ELR (cell line): ENCODE results near the gene CCDC184.
"Not testable (repeated sequence)": the region's sequence is repeated elsewhere in the genome, so short reads cannot be mapped to it uniquely, and the experiment has no call there.

ENCODE experiments used
- DNase-seq: peaks from one replicate; pipeline ENCODE4 v3.0.0-alpha.2; 2015; ENCODE audit warnings: low read depth

CCDC184 gene

DNA sequence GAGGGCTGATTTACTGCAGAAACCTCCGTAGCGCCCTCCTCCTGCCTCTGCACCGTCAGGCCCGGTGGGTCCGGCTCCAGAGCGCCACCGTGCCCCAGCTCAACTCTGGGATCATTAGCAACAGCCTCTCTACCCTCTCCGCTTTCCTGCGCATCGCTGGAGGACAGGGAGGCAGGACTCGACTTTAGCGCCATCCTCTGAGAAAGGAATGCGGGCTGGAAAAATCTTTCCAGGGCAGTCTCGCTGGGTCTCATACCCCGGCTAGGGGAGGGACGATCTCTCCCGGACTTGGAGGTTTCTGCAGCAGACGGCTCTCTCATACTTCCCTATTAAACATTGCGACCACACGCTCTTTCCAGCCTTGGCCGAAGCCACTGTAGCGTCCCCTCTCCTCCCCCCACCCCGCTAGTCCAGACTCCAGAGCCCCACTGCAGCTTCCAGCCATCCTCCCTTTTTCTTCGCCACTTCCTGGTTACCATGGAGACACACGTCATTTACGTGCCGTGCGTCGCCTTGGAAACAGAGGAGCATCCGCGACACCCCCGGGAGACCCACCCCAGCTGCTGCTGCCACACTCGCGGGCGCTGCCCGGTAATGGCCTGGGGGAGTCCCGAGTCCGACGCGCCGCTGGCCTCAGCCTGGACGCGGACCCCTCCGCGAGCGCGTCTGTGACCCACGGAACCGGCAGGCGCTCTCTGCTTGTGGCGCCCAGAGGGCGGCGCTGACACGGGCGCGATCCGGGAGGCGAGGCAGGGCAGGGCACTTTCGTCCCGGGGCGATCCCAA lies at the start of gene CCDC184:
Gene CCDC184, plus strand, starts transcription at position 554 of the 785 bp plus-strand sequence. CDS start 479 bp downstream, outside the sequence.
- peak; percentile 85 for DNase-seq

DNA sequence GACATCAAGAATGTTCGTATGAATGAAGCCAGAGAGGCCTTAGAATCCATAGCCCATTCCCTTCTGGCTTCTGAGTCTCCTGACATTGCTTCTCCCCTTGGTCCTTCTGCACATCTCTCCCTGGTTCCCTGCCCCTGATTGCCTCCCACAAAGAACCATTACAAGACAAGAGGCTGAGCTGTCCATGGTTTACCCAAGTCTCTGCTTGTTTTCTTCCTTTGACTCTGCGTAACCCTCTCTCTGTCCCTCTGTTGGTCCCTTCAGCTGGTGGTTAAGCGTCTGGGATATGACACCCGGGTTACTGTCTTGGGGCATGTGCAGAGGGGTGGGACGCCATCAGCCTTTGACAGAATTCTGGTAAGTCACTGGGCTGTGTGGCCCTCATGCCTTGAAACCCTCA lies 48.4 kb upstream of the CCDC184 start:
- no peak for DNase-seq

DNA sequence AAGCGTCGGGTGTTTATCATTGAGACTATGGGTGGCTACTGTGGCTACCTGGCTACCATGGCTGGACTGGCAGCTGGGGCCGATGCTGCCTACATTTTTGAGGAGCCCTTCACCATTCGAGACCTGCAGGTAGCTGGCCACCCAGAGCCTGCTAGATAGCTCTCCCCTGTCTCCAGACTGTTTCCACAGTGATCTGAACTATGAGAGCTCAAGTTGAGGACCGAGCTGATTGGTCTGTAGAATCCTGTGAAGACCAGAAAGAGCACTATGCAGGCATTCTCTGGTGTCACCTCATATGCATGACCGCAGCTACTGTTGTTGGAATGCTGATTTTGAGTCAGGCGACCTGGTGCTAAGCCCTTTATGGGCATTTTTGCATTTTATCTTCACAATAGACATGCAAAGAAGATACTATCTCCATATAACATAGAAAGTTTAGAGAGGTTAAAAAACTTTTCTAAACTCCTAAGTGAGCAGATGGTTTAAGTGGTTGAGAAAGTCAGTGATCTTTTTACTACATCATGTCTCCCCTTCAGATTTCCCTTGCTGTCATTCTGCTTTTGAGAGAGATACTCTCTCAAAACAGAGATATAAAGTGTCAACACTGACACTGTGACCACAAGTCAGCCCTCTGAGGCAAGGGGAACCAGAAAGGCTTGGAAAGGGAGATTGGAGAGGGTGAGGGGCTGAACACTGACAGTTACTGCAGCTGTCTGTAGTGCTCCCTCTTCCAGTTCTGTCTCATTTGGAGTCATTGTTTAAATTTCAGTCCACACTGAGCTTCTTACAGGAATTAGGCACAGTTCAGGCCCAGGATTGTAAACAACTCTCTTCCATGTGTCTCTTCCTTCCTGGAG lies 40.4 kb upstream of the CCDC184 start:
- DNase-seq, result no peak

DNA sequence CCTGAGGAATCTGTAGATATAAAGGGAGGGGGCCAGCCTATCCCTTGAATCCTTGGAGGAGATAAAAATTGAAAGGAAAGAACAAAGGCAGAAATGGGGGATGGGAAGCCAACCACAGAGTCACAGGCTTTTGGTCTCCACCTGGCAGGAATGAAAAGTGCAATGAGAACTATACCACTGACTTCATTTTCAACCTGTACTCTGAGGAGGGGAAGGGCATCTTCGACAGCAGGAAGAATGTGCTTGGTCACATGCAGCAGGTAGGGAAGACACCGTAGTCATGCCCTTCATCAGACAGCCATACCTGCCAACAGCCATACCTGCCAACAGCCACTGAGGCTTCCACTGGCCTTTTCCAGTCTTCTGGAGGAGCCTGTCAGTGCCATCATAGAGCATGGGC lies 39.5 kb upstream of the CCDC184 start:
- no peak for DNase-seq

DNA sequence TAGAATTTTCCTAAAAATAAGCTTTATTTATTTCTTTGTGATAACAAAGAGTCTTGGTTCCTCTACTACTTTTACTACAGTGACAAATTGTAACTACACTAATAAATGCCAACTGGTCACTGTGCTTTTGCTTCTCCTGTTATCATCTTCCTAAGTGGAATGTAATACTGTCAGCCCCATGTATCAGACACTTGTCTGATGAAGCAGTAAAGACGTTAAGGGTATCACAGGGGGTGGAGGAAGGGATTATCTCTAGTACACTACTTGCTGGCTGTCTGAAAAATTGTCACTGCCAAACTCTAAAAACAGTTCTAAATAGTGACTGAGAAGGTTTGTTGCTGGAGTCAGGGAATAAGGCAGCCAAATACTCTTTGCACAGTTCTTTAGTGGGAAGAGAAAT lies 37.5 kb upstream of the CCDC184 start:
- no peak for DNase-seq

DNA sequence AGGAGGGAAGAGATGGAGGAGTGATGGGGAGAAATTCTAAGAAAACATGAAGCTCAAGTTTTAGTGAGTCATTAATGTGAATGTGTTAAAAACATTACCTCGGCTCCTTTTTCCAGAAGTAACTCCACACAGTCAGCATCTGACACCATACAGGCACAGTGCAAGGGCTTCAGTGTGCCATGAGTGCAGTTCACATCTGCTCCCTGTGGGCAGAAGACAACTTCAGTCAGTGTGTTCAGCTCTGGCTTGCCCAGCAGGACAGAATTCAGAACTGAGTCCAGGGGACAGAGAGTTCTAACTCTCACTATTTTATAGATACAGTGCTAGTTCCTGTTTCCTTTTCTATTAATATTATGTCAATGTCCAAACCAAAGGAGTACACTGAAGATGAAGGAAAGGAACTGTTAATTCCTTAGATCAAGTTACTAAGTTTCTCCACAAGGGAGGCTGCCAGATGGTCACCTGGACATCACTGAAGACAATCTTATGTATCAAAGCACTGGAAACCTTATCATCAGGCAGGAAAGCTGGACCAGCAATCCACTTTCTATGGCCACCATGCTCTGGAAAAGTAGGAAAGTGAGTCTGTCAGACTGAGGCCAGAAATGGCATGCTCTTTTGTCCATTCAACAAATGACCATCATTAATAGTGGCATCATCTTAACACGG lies 32.2 kb upstream of the CCDC184 start:
- no peak for DNase-seq

DNA sequence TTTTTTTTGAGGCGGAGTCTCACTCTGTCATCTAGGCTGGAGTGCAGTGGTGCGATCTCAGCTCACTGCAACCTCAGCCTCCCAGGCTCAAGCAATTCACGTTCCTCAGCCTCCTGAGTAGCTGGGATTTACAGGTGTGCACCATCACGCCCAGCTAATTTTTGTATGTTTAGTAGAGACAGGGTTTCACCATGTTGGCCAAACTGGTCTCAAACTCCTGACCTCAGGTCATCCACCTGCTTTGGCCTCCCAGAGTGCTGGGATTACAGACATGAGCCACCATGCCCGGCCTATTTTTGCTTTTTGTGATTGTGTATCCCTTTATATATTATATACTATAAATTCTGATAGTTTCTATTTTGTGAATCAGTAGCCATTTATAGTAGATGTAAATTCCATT lies 27.7 kb upstream of the CCDC184 start:
- not testable (repeated sequence) for DNase-seq

DNA sequence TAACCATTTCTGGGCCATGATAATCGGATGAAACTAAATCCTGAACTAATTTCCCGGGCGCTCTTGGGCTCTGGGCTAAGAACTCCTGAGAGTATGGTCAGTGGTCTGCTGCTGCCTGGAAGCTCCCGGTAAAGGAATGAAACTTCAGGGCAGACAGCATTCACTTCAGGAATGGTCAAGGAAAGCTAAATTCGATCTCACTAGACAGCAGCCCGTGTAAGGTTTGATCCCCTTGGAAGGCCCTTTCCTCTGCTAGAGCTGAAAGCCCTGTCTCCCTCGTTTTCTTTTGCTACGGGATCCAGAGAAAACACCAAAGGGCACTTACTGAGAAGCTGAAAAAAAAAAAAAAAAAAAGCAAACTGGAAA lies 26.8 kb upstream of the CCDC184 start:
- DNase-seq, result no peak

DNA sequence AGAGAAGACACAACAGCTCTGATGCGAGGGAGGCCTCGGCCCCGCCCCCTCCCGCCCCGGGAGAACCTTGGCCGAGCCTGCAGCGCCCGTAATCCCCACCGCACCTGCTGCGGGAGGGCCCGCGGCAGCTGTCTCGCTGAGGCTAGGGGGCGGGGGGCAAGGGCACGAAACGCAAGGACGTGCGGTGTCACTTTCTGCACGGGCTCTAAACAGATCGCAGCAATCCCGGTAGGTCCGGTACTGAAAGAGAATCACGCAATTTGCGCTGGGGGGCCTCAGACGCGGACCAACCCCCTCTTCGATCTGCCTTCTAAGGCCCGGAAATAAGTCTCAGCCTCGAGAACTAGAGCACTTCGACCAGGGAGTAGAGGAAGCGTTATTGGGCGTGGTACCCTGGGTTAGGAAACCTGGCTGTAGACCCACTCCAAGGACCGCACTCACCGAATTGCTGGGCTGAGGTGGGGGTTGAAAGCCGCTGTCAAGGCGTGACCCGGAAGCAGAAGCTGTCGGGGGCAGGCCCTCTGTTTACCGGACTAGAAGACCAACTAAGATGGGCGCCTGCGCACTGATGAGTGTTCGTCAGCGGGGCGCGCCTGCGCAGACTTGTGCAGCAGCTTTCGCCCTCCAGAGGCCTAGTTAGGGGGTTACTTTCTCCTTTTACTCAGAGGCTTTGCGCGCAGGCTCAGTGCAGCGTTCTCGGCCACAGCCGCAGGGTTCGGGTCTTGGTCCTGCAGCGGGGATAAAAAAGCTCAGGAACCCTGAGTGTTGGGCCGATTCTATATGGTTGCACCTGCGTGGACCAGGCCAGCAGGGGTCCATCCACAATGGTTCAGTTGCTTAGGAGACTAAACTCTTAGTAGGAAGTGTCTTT lies 26.2 kb upstream of the CCDC184 start, which contains the start of gene ASB8:
Gene ASB8, minus strand, starts transcription at position 498 of the 871 bp plus-strand sequence. CDS start 4,019 bp downstream, outside the sequence.
- DNase-seq, result peak; percentile 98

DNA sequence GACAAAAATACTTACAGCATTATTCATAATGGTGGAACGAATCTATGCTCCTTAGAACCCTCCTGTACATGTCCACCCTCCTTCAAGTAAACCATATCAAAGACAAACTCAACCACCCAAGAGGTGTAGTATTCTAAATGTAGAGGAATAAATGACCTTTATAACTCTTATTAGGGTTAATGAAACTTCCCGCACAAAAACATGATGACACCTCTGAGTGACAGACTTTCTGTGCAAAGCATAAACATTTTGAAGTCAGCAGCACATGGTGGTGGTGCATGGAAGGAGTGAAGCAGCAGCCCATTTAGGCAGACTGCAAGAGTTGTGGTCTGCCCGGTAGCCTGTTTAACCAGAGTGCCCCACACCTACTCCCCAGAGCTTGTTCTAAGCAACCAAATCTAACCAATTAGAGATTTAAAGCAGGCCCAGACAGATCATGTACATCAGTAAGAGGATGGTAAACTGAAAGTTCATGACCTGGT lies 25.5 kb upstream of the CCDC184 start:
- DNase-seq, result no peak

DNA sequence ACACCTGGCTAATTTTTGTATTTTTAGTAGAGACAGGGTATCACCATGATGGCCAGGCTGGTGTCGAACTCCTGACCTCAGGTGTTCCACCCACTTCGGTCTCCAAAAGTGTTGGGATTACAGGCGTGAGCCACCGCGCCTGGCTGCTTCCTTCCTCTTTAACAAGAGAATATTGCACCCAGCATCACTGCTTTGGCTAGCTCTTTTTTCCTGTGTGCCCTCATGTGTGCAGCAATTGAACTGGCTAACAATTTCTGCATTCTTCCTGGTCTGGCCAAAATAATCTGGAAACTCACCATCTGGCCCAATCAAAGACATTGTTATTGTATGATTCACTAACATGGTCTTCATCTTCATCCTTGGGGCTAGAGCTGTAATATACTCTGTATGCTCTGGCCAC lies 23.4 kb upstream of the CCDC184 start:
- no peak for DNase-seq

DNA sequence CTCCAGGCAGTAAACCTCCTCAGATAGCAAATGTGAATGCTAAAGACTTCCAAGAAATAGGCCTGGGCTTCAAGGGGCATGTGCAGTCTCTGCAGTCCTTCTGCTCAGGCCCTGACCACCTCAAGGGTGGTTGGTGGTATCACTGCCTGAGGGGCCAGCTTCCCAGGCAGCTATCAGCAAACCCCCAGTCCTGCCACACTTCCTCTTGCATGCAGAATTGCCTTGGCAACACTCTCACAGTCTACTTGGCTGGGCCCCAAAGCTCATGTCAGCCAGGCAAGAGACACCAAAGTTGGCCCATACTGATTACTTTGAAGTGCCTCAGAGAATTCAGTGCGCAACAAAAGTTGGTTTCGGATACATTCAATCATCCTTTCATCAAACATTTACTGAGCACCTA lies 22.6 kb upstream of the CCDC184 start:
- DNase-seq, result no peak

DNA sequence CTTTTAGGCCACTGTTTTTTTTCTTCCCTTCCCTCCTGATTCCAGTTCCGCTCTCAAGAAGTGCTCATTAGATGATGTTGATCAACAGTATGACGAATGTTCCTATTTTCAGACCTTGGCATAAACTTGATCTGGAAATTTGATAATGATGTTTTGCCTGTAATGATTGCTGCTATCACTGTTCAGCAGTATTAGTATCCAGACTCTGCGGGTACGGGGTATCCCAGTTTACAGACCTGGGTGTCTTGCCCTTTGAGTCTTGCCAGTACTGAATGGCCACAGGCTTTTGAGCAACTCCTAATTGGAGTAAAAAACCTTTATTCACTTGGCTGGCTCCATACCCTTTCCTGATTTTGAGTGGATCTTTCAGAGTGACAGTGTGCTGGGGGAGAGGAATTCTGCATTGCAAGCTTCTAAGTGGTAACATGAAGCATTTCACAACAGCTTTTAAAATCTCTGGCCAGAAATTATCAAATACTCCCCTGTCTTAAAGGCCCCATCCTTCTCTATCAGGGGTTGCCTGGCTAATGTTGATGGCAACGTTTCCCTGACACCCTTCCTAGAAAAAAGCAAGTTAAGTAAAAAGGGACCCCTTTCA lies 20.2 kb upstream of the CCDC184 start:
- no peak for DNase-seq

DNA sequence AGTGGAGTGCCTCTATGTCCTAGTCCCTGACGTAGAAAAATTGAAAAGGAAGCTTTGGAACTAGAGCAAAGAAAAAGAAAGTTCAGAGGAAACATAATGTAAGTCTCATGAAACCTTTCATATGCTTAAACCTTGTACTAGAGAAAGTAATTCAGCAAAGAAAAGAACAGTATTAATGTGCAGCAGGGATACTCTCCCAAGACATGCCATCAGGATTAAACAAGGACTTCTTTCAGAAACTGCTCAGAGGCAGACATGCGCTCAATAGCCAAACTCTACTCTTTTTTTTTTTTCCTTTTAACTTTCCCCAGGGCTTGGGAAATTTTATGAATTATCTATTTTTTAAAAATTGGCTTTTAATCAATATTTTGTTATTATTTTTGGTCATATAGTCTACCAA lies 19.0 kb upstream of the CCDC184 start:
- DNase-seq, result no peak

DNA sequence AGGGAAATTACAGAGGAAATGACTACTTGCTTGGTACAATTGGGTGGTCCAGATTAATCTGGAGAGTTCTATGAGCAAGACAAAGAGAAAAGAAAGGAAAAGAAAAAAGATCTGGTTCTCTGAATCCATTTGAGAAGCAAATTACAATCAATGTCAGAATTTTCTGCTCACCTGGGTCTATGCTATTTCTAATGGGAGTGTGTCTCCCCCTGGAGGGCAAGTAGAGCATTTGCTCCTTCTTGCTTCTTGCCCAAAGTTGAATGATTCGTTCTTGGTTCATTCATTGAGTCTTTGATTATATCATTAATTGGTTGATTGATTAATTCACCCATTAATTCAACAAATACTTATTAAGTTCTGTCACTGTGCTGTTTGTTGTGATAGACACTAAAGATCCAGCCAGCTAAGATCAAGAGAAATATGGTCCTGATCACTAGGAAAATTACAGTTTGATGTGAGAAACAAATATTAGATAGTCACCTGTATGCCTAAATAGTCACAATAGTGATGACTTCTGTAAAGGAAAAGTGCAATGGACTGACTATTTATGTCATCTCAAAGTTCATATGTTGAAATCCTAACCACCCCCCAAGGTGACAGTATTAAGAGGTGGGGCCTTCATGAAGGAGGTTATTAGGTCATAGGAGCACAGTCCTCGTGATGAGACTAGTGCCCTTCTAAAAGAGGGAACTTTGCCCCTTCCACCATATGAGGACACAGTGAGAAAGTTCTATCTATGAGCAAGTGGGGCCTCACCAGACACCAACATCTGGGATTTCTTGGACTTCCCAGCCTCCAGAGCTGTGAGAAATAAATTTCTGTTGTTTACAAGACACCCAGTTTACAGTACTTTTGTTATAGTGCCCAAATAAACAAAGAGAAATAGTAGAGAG lies 18.1 kb upstream of the CCDC184 start:
- DNase-seq, result peak; percentile 70

DNA sequence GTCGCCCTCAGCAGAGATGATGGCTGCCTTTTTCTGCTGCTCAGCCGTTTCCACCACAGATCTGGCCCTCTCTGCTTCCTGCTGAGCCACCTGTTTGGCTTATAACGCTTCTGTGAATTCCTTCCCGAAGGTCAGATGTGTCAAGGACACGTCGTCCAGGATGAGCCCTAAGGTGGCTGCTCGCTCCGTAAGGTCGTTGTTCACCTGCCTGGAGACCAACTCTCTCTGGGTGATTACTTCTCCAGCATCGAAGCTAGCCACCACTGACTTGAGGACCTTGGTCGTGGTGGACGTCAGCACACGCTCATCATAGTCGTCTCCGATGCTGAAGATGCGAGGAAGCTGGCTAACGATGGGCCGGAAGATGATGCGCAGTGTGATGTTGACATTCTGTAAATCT lies 14.4 kb upstream of the CCDC184 start:
- no peak for DNase-seq

DNA sequence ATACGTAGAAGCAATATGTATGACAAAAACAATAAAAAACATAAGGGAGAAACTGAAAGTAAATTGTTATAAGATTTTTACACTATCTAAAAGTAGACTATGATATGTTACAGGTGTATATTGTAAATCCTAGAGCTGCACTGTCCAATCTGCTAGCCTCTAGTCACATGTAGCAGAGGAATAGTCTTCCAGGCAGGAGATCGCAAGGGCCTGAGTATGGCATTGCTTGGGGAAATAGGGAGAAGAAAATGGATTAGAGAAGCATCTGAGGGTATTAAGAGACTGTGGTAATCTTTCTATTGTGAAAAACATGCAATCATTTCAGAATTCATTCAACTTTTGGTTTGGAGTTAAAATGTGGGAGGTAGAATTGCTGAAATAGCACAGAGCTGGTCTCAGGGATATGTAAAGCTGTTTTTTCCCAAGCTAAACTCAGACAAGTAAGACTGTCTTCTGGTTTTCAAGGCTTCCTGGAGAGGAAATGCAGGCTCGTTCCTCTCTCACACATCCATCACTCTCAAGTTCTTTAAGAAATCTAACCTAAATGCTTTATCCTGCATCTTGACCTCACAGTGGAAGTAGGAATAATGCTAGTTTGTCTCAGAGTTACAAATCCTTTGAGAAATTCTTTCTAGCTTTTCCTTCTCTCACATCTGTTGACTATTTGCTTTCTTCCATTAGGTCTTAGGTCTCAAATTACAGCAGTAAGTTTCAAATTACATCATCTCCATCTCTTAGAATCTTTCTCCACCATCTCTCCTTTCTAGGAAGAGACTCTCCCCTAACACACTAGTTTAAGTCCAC lies 7.6 kb upstream of the CCDC184 start:
- no peak for DNase-seq

DNA sequence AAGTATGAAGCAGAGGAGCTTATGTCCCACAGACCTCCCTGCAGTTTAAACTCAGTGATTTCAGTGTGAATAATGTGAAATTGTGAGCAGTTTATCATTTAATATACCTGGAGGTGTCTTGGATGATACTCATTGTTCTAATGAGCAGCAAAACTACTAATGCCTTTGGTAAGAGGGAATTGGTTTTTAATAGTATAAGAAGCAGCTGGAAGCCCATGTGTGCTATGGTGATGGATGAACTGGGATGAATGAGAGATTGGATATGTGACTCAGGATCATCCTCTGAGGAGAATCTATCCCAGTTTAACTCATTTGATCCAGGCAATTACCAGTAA lies 7.1 kb upstream of the CCDC184 start:
- DNase-seq, result no peak

DNA sequence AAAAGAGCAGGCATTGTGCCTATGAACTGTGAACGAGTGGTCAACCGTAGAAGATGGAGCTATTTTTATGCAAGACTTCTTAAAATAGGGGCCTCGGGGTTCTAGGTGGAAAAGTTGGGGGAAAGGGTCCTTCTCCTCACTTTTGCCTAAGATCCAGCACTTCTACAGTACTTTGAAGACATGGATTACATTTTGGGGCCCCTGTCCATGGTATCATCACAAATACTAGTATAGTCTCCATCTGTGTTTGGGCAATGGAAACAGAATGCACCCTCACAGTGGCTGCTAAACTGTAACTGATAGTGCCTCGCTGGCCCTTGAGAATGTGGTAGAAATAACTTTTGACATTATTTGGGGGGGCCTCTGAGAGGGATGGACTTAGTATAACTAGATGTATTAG lies 5.5 kb upstream of the CCDC184 start:
- no peak for DNase-seq
